GM12872 (cell line): ENCODE results near the gene PLCXD3.

ENCODE experiments used
- TF ChIP-seq, protein P1 (sequence below): IDR thresholded peaks from 3 replicates; pipeline ENCODE4 v1.5.1; 2011; ENCODE audit warnings: low read depth, mild to moderate bottlenecking, low read length, moderate library complexity; ENCODE audit not compliant: insufficient read depth

The PLCXD3 gene

DNA sequence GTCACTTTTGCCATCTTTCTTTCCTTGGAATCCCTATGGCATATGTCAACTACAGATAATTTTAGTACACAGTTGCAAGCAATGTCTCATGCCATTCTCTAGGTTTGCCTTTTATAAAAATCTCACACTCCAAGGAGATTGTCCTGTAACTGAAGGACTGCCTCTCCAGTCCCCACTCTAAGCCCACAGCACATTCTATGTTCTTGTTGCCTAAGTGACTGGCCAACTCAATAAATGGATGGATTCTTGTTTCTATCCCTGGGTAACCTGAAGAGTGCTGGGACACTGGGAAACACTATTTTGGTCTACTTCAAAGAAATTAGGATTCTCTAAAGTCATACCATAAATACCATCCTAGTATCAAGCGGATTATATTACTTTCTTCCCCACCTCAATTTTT lies 145.0 kb downstream of the PLCXD3 start:
- TF ChIP-seq, protein P1, sequence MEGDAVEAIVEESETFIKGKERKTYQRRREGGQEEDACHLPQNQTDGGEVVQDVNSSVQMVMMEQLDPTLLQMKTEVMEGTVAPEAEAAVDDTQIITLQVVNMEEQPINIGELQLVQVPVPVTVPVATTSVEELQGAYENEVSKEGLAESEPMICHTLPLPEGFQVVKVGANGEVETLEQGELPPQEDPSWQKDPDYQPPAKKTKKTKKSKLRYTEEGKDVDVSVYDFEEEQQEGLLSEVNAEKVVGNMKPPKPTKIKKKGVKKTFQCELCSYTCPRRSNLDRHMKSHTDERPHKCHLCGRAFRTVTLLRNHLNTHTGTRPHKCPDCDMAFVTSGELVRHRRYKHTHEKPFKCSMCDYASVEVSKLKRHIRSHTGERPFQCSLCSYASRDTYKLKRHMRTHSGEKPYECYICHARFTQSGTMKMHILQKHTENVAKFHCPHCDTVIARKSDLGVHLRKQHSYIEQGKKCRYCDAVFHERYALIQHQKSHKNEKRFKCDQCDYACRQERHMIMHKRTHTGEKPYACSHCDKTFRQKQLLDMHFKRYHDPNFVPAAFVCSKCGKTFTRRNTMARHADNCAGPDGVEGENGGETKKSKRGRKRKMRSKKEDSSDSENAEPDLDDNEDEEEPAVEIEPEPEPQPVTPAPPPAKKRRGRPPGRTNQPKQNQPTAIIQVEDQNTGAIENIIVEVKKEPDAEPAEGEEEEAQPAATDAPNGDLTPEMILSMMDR: no peak

DNA sequence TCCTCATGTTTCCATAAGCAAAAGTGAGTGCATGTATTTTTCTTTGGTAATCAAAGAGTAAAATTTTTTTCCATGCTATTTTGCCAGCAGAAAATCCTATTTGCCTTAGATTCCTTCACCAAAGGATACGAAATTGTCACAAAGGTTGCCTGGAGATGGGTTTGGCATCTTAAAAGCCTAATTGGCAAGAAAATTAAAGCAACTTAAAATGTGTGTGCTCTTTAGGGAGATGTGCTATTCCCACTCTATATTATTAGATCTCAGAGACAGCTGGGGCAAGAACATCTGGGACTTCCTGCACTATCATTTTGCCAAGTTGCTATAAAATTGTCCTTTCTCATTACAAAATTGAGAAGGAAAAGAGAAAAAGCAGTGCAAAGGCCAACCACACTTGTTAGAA lies 146.1 kb downstream of the PLCXD3 start:
- TF ChIP-seq, protein P1: no peak

DNA sequence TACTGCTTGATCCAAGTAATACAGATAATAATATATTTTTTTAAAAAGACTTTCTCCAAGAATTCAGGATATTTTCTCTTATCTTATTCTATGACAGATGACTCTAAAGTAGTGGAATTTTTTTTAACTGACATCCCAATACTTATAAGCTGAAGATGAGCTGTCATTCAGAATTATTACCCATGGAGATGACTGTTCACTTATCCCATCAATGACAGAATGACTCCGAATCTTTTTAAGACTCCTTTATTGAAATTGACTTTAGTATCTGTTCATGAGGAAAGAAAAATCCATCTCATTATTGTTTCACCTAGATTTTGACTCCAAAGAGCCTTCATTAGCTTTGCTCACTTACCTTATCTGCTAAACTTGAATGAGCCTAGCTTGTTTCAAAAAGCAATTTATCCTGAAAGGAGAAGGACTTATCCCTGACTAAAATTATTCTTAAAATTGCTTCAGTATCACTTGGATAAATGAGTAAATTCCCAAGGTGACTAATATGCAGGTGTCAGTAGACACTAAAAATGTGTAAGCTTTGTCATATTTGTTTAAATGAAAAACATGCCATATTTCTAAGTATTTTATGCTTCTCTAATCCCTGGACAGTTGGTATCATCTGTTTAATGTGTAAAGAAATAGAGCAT lies 146.9 kb downstream of the PLCXD3 start:
- TF ChIP-seq, protein P1: no peak

DNA sequence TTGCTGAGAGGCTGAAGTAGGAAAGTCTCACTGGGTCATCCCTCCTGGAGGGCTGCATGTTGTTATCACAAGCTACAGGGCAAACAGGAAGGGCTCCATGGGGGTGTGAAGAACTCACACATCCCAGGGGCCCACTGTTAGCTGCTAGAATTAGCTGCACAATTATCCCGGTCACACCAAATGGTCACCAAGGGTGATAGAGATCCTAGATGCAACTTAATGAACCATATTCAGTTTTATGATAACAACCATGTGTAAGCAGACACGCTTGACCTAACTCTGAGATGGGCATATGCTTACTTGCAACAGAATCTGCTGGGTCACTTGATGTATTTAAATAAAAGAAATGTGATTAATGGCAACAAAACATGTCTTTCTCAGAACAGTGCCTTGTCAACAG lies 153.6 kb downstream of the PLCXD3 start:
- TF ChIP-seq, protein P1: no peak

DNA sequence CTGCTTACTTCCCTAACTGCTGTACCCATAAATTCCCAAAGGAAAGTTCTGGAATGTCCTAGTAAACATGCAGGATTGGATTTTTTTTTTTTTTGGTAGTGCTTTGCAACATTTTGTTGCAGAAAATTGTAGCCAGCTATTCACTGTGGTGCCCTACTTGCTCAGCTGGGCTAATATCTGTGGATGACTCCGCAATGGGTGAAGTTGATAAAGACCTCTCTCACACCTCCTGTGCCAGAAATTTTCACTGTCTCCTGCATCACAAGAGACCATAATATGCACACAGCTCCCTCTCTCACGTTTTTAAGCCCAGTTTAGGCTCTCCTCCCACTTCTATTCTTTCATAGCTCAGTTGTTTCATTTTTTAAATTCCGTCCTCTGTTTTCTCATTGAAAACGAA lies 160.6 kb downstream of the PLCXD3 start:
- TF ChIP-seq, protein P1: no peak

DNA sequence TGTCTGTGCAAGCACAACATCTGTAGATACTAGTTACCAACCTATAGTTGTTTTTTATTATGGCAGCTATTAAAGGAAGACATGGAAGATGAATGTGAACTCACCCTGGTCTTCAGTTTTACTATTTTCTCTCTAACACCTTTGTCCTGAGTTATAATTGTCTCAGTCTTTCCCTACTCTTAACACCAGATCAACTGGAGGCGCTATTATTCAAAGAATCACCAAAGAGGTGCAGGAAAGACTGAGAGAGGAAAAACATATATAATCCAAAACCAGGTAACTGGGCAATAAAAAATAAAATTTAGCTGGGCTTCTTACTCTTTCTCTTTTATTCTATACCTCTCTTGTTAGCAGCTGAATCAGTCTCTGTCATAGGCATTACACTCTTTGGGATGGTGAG lies 162.8 kb downstream of the PLCXD3 start:
- TF ChIP-seq, protein P1: no peak

DNA sequence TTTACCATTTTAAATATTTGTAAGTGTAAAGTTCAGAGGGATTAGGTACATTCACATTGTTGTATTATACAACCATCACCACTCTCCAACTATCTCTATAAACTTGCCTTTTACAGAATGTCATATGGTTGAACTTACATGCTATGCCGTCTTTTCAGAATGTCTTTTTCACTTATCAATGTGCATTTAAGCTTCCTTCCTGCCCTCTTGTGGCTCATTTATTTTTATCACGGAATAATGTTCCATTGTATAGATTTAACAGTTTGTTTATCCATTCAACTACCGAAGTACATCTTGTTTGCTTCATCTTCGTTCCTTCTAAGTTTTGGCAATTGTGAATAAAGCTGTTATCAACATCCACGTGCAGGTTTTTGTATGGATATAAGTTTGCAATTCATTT lies 163.8 kb downstream of the PLCXD3 start:
- TF ChIP-seq, protein P1: no peak

DNA sequence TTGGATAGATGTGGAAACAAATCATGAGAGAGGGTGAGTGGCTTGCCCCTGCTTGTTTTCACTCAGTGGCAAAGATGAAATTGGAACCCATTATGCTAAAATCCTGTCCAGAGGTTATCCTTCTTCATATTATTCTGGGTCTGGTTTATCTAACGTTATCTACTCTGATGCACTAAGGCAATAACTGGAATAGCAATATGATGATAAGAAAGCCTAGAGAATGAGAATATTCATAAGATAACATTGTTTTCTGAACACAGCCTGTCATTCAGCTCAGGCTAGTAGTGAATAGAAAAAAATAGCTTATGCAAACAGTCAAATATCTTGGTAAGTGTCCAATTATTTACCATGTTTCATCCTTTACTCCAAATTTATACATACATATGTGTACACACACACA lies 165.1 kb downstream of the PLCXD3 start:
- TF ChIP-seq, protein P1: no peak
